ENCODE data around the gene LCP2.

LCP2 gene

DNA sequence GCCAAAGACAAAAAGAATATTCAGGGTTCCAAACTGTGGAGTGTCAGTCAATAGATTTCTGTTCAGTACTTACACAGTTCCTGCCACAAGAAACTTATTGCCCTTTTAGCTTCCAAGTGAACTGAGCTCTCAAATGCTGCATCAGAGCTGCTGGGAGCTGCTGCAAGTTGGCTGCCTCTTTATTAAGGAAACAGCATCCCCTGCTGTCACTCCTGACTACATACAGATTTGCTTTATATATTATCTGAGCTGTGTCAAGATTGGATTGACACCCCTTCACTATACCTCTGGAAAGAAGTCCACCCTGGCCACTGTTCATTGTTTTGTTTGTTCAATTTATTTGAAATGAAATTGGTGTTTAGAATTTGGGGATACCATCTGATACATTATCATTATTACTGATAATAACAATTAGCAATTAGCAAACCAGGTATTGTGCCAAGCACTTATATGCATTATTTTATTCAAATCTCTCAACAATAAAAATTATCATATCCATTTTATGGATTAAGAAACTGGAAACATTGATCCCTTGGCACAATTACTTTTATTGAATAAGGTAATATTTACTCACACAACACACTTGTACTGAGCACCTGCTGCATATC, 81.2 kb downstream of the LCP2 start:
- no peak for DNase-seq (ENCODE audit: low read depth in 2 of 2)

DNA sequence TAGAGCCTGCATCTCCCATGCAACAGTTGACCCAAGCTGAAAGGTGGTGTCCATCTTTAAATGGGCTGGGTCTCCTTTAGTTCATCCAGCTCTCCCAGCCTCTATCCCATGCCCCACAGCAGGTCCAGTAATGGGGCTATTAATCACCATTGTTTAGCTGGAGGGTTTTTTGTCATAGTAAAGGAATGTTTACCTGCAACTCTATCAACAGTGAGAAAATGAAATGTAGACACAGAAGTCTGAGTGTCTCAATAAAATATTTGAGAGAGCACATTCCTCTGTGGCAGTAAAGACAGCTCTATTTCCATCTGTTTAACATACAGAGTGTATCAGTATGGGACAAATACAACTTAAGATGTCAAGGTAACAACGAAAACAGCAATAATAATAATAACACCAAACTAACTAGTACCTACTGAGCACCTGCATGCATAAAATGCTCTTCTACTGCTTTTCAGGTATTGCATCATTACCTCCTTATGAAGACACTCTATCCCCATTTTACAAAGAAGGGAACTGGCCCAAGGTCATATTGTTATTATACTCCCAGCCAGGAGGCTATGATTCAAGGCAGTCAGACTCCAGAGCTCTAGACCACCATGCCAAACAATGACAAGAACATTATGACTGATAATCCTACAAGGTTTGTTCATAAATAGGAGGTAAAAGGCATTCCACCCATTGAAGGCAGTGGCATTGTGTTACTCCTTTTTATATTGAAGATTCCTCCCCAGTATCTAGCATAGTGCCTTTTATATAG, 85.8 kb downstream of the LCP2 start:
- DNase-seq (ENCODE audit: low read depth in 2 of 2) = no peak

DNA sequence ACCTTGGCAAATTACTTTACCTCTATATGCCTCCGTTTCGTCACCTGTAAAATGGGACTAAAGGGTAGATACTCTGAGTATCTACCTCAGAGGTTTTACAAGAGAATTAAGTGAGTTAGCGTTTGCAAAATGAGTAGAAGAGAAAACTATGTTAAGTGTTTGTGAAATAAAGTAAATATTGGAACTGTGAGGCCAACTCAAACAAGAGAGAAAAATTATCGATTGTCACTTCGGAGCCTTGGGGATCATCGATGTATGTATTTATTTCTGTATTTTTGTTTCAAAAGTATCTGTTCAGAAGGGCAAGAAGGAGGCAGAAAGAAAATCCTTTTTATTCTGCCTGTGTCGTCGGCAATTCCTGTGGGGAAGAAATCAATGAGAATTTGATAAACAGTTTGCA, 90.6 kb downstream of the LCP2 start:
- DNase-seq (ENCODE audit: low read depth in 2 of 2) = no peak

DNA sequence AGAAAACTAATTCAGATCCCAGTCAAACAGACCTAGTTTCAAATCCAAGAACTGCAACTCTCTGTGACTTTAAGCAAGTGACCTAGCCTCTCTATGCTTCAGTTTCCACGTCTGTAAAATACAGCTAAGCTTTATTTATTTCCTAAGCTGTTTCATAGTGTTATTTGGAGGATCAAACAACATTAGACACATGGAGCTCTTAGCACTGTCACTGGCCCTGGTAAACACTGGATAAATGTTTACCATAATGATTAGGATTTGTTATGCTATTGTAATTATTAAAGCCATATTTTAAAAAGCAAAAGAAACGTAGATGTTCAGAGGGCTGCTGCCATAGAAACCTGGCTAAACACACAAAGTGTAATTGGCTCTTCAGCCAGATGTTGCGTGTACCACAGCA, 91.4 kb downstream of the LCP2 start:
- DNase-seq (ENCODE audit: low read depth in 2 of 2) = no peak

DNA sequence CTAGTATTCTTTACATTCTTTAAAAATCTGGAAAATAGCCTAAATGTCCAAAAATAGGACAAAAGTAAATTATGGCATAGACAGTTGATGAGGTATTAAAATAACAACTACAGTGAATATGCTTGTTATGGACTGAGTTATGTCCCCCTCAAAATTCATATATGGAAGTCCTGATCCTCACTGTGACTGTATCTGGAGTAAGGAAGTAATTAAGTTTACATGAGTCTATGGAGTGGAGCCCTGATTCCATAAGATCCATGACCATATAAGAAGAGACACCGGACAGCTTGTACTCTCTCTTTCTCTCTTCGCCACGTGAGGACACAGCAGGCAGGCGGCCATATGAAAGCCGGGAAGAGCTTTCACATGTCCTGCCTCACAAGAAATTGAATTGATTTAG, 93.4 kb downstream of the LCP2 start:
- no peak for DNase-seq (ENCODE audit: low read depth in 2 of 2)

DNA sequence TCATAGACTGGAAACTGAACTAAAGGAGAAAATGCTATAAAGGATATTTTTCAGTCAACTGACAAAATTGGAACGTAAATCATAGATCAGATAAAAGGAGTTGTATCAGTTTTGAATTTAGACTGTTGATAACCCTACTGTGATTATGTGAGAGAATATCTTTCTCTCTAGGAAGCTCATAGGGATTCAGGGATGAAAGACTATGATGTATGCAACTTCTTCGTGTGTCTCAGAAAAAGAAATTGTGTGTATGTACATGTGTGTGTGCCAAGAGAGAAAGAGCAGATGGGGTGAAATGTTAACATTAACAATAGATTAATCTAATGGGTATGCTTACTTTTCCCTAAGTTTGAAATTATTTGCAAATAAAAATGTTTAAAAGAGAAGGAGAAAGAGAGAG, 95.5 kb downstream of the LCP2 start:
- no peak for DNase-seq (ENCODE audit: low read depth in 2 of 2)

DNA sequence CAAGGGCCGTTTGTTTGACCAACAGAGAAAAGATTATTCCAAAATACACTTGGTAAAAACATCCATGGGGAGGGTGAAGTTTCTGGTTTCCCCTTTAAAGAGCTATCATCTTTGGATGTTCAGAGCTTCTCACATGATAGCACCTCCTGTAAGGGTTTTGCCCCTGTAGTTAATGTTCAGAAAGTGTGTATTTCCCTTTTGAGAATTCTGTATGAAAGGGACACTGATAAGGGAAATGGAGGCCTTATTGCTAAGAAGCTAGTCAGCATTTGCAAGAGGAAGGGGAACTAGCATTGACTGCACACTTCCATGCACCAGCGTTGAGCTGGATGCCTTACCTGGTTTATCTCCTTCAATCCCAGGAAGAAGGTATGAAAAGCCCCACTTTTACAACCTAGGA, 96.3 kb downstream of the LCP2 start:
- no peak for DNase-seq (ENCODE audit: low read depth in 2 of 2)

DNA sequence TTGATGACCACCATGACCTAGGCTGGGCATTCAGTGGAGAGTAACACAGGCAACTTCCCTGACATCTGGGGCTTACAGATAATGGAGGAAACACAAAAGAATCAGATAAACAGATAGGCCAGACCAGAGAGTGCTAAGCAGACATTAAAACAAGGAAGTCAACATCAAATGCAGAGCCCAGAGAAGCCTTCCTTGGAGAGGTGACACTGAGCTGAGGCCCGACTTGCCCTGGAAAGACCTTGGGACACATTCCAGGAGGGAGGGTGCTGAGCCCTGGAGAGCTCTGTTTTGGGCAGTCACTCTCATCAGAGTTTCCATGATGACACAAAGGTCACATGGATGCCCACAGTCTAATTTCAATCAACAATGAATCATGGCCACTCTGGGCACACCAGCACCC, 96.7 kb downstream of the LCP2 start:
- DNase-seq (ENCODE audit: low read depth in 2 of 2) = no peak

All from stimulated activated CD4-positive, alpha-beta T cell treated with anti-CD3 and anti-CD28 coated beads, Interleukin-1b, Interleukin-23, amount 100 ng/mL, for 4 hours (primary cell).